ENCODE data around the gene SLF2.

Gene SLF2

DNA sequence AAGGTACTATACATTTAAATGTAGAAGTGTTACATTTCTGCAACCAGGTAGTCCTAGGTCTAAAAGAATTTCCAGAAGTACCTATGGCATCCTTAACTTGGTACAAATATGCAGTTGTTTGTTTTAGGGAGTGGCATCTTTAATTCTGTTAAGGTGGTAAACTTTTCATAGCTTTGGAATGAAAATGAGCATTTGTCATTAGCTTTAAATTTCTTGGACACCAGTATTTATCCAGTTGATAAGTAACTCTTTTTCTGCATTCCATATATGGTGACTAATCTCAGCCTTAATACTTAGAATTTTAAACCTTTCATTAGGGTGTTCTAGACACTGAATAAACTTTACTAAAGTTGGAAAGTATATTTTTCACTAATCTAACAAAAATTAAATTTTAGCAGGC, 10.8 kb downstream of the SLF2 start:
- H3K4me3 ChIP-seq (replicated peaks; ENCODE audit: low read depth, low read length), result no peak overlapping the region
- TF ChIP-seq, protein P1, sequence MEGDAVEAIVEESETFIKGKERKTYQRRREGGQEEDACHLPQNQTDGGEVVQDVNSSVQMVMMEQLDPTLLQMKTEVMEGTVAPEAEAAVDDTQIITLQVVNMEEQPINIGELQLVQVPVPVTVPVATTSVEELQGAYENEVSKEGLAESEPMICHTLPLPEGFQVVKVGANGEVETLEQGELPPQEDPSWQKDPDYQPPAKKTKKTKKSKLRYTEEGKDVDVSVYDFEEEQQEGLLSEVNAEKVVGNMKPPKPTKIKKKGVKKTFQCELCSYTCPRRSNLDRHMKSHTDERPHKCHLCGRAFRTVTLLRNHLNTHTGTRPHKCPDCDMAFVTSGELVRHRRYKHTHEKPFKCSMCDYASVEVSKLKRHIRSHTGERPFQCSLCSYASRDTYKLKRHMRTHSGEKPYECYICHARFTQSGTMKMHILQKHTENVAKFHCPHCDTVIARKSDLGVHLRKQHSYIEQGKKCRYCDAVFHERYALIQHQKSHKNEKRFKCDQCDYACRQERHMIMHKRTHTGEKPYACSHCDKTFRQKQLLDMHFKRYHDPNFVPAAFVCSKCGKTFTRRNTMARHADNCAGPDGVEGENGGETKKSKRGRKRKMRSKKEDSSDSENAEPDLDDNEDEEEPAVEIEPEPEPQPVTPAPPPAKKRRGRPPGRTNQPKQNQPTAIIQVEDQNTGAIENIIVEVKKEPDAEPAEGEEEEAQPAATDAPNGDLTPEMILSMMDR (IDR thresholded peaks at IDR 0.05; ENCODE audit: low read depth, low read length, missing control alignments), result no peak
- DNase-seq (ENCODE audit: extremely low read depth, low read depth), result no peak

DNA sequence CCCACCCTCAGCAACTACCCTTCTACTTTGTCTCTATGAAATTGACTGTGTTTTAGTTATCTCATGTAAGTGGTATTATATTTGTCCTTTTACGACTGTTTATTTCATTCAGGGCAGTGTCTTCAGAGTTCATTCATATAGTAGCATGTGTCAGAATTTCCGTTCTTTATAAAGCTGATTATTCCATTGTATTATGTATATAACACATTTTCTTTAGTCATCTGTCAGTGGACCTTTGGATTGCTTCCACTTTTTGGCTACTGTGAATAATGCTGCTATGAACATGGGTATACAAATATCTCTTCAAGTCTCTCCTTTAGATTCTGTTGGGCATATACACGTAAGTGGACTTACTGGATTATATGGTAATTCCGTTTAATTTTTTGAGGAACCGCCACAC, 14.5 kb downstream of the SLF2 start:
- H3K4me3 ChIP-seq (replicated peaks; ENCODE audit: low read depth, low read length), result no peak overlapping the region
- DNase-seq (ENCODE audit: extremely low read depth, low read depth), result no peak
- TF ChIP-seq, protein P1 (IDR thresholded peaks at IDR 0.05; ENCODE audit: low read depth, low read length, missing control alignments), result no peak

GRCh38 chr10:100928039-100928438, 15.3 kb downstream of the SLF2 start:
- DNase-seq (ENCODE audit: extremely low read depth, low read depth), result no peak
- TF ChIP-seq, protein P1 (IDR thresholded peaks at IDR 0.05; ENCODE audit: low read depth, low read length, missing control alignments), result no peak
- no peak overlapping the region for H3K4me3 ChIP-seq (replicated peaks; ENCODE audit: low read depth, low read length)

- no peak overlapping the region for H3K4me3 ChIP-seq (replicated peaks; ENCODE audit: low read depth, low read length)
- no peak for DNase-seq (ENCODE audit: extremely low read depth, low read depth)
- TF ChIP-seq, protein P1 (IDR thresholded peaks at IDR 0.05; ENCODE audit: low read depth, low read length, missing control alignments), result peak; percentile 4
Measured at GRCh38 chr10:100930368-100930767, 17.6 kb downstream of the SLF2 start.

DNA sequence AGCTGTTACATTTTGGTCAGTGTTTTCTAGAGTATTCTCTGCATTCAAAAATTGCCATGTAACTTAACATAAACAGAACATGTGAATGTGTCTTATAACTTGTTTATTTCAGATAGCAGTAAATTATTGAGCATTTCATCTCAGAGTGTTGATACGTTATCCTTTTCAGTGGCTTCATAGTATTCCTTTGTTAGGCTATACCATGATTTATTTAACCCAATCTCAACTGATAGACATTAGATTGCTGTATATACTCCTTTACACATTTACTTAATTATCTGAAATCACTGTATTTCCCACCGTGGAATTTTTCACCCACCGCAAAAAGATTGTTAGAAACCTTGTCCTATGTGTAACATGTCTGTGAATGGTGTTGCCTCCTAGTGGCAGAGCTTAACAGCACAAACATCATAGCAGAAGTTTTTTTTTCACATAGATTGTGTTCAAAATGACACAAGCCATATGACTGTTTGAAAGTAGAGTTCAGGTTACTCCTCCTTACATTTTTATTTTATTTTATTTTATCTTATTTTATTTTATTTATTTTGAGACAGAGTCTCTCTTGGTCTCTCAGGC, 21.4 kb downstream of the SLF2 start:
- no peak for DNase-seq (ENCODE audit: extremely low read depth, low read depth)
- no peak overlapping the region for H3K4me3 ChIP-seq (replicated peaks; ENCODE audit: low read depth, low read length)
- TF ChIP-seq, protein P1 (IDR thresholded peaks at IDR 0.05; ENCODE audit: low read depth, low read length, missing control alignments), result peak; percentile 49

- no peak for DNase-seq (ENCODE audit: extremely low read depth, low read depth)
- TF ChIP-seq, protein P1 (IDR thresholded peaks at IDR 0.05; ENCODE audit: low read depth, low read length, missing control alignments), result no peak
- no peak overlapping the region for H3K4me3 ChIP-seq (replicated peaks; ENCODE audit: low read depth, low read length)
Measured at GRCh38 chr10:100939763-100940344, 27.1 kb downstream of the SLF2 start.

GRCh38 chr10:100942229-100942628, 29.5 kb downstream of the SLF2 start:
- H3K4me3 ChIP-seq (replicated peaks; ENCODE audit: low read depth, low read length), result no peak overlapping the region
- no peak for DNase-seq (ENCODE audit: extremely low read depth, low read depth)
- TF ChIP-seq, protein P1 (IDR thresholded peaks at IDR 0.05; ENCODE audit: low read depth, low read length, missing control alignments), result no peak
